ENCODE results near the gene EBLN1.

Gene EBLN1

GRCh38 chr10:22217842-22218241, at the start of gene EBLN1:
Gene EBLN1, minus strand, starts transcription at chr10:22218015. Its CDS starts 8,032 bp downstream, at chr10:22209983.
- no peak for DNase-seq (ENCODE audit: extremely low spot score)
- no peak for TF ChIP-seq CTCF (IDR thresholded peaks at IDR 0.05; ENCODE audit: control extremely low read depth, extremely low read depth, low read depth, missing control alignments)
- POLR2A ChIA-PET, result no interaction called here
- CTCF ChIA-PET, result no interaction called here

GRCh38 chr10:22265839-22266537, 48.2 kb upstream of the EBLN1 start:
- no peak for DNase-seq (ENCODE audit: extremely low spot score)
- no peak for TF ChIP-seq CTCF (IDR thresholded peaks at IDR 0.05; ENCODE audit: control extremely low read depth, extremely low read depth, low read depth, missing control alignments)
- ChIA-PET POLR2A (no interaction called here), CTCF (interaction anchor here (2.4 kb wide), 1 partner anchor 18 kb away, joined by 7 read pairs; no protein-coding TSS in a partner anchor)

- POLR2A ChIA-PET, result no interaction called here
- no peak for TF ChIP-seq CTCF (IDR thresholded peaks at IDR 0.05; ENCODE audit: control extremely low read depth, extremely low read depth, low read depth, missing control alignments)
Measured at GRCh38 chr10:22263106-22263505, 45.3 kb upstream of the EBLN1 start.

GRCh38 chr10:22259280-22259679, 41.5 kb upstream of the EBLN1 start:
- CTCF ChIA-PET, result interaction anchor here (0.7 to 4.4 kb wide), 12 partner anchors 9 to 744 kb away, joined by 3 to 22 read pairs (median 4); no protein-coding TSS in a partner anchor
- POLR2A ChIA-PET, result no interaction called here
- peak; percentile 24 for DNase-seq (ENCODE audit: extremely low spot score)
- TF ChIP-seq CTCF (IDR thresholded peaks at IDR 0.05; ENCODE audit: control extremely low read depth, extremely low read depth, low read depth, missing control alignments), result peak; percentile 35

More at GRCh38 chr10:22263106-22263505, 45.3 kb upstream of the EBLN1 start:
- CTCF ChIA-PET, result interaction anchor here (0.8 to 2.2 kb wide), 2 partner anchors 8 to 10 kb away, joined by 3 to 7 read pairs; no protein-coding TSS in a partner anchor
- no peak for DNase-seq (ENCODE audit: extremely low spot score)

- no peak for DNase-seq (ENCODE audit: extremely low spot score)
- no peak for TF ChIP-seq CTCF (IDR thresholded peaks at IDR 0.05; ENCODE audit: control extremely low read depth, extremely low read depth, low read depth, missing control alignments)
- POLR2A ChIA-PET, result no interaction called here
- CTCF ChIA-PET, result interaction anchor here (0.7 to 4.4 kb wide), 10 partner anchors 10 to 744 kb away, joined by 3 to 22 read pairs (median 4); no protein-coding TSS in a partner anchor
Measured at GRCh38 chr10:22258471-22258870, 40.7 kb upstream of the EBLN1 start.

- ChIA-PET POLR2A (no interaction called here), CTCF (interaction anchor here (1.2 kb wide), 1 partner anchor 10 kb away, joined by 5 read pairs; no protein-coding TSS in a partner anchor)
- no peak for TF ChIP-seq CTCF (IDR thresholded peaks at IDR 0.05; ENCODE audit: control extremely low read depth, extremely low read depth, low read depth, missing control alignments)
- DNase-seq (ENCODE audit: extremely low spot score), result no peak
Measured at GRCh38 chr10:22253580-22253882, 35.7 kb upstream of the EBLN1 start.
